Erythroblast (primary cell): ENCODE data around the gene KRTAP4-16.

Experiments used
- GATA1 ChIP-seq: IDR thresholded peaks from 2 replicates; pipeline ENCODE4 v1.6.1; 2011; ENCODE audit warnings: low read depth, mild to moderate bottlenecking, control low read depth, low read length, moderate library complexity
- POLR2A ChIP-seq: IDR thresholded peaks from 2 replicates; pipeline ENCODE4 v1.6.1; 2011; ENCODE audit warnings: mild to moderate bottlenecking, low read length

DNA sequence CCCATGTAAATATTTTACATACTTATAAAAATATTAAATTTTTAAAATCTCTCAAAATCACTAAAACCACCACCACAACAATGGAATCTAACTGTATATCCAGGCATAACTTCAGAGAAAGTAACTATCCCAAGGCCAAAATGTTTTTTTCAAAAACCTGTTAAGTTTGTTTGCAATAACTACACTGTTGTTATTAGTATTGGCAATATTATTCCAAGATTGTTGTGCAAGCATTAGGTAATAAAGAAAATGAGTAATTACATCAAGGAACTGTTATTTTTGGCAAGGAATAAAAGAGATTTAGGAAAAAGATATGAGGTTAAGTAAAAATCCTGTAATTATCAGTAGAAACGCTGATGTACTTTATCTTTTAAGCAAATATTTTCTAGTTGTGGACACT lies 25.4 kb upstream of the KRTAP4-16 start:
- TF ChIP-seq POLR2A: no peak
- TF ChIP-seq GATA1: no peak
